Smooth muscle cell (in vitro differentiated cells): ENCODE results near the gene NXT2. TPM values are rescaled to one million over a fixed set of nuclear protein-coding genes. Genes with fewer than 3 reads are reported as not detected.

ENCODE experiments used
- DNase-seq: peaks from one replicate; lab custom pipeline; 2025; ENCODE audit not compliant: unreplicated experiment; lab: John Stamatoyannopoulos, UW
- H2AFZ ChIP-seq: fragments of 200-600 bp; sonication (generic); 2 replicates; pipeline ENCODE4 v1.6.0; 2016; ENCODE audit warnings: antibody characterized with exemption, low read depth, mild to moderate bottlenecking
- H3F3A ChIP-seq: fragments of 200-600 bp; sonication (generic); 2 replicates; pipeline ENCODE4 v1.6.0; 2017; ENCODE audit warnings: antibody characterized with exemption, low read depth
- H3K27ac ChIP-seq: fragments of 200-600 bp; sonication (generic); 2 replicates; pipeline ENCODE4 v1.5.1; 2016; ENCODE audit warnings: low read depth, mild to moderate bottlenecking
- H3K27me3 ChIP-seq: fragments of 200-600 bp; sonication (generic); 2 replicates; pipeline ENCODE4 v1.6.1; 2016; ENCODE audit warnings: low read depth, mild to moderate bottlenecking
- H3K36me3 ChIP-seq: fragments of 200-600 bp; sonication (generic); 2 replicates; pipeline ENCODE4 v1.5.1; 2016; ENCODE audit warnings: low read depth
- H3K4me1 ChIP-seq: fragments of 200-600 bp; sonication (generic); 2 replicates; pipeline ENCODE4 v1.5.1; 2016; ENCODE audit warnings: low read depth
- H3K4me2 ChIP-seq: fragments of 200-600 bp; sonication (generic); 2 replicates; pipeline ENCODE4 v1.6.0; 2016; ENCODE audit warnings: mild to moderate bottlenecking
- H3K4me3 ChIP-seq: fragments of 200-600 bp; sonication (generic); 2 replicates; pipeline ENCODE4 v1.5.1; 2016; ENCODE audit warnings: mild to moderate bottlenecking
- H3K79me2 ChIP-seq: fragments of 200-600 bp; sonication (generic); 2 replicates; pipeline ENCODE4 v1.6.0; 2016; ENCODE audit warnings: low read depth, mild to moderate bottlenecking
- H3K9ac ChIP-seq: fragments of 200-600 bp; sonication (generic); 2 replicates; pipeline ENCODE4 v1.6.0; 2016; ENCODE audit warnings: low read depth
- H3K9me3 ChIP-seq: fragments of 200-600 bp; sonication (generic); replicated peaks from 2 replicates; pipeline ENCODE4 v1.5.1; 2016; ENCODE audit warnings: low read depth
- H4K20me1 ChIP-seq: fragments of 200-600 bp; sonication (generic); 2 replicates; pipeline ENCODE4 v1.6.0; 2016; ENCODE audit warnings: low read depth
- WGBS: methylation state at CpG from one replicate; pipeline ENCODE4 v1.1.7; 2016; ENCODE audit warnings: low lambda C conversion rate; 5-methylcytosine and 5-hydroxymethylcytosine counted together
- polyA plus RNA-seq: library from polyadenylated mRNA; unstranded; fragments of >200 nt; fragmentation: Nextera tagmentation; extraction: Ambion mirVana; gene quantifications from 2 replicates; pipeline ENCODE4 v1.2.1, GENCODE V29; 2016
- total RNA-seq: library from RNA; depleted of rRNA; stranded (reverse); fragments of >200 nt; gene quantifications from 2 replicates; pipeline ENCODE4 v1.2.3, GENCODE V29; 2014
- TF ChIP-seq, protein P1 (sequence below): fragments of 200-600 bp; sonication (generic); IDR thresholded peaks from 2 replicates; pipeline ENCODE4 v1.5.1; 2017; ENCODE audit warnings: borderline replicate concordance, mild to moderate bottlenecking, antibody characterized with exemption; ENCODE audit not compliant: insufficient read depth, poor library complexity, severe bottlenecking

Gene NXT2
- total and polyA plus RNA-seq, 2 experiments from 2014 or later = 4.7 to 12.8 TPM

DNA sequence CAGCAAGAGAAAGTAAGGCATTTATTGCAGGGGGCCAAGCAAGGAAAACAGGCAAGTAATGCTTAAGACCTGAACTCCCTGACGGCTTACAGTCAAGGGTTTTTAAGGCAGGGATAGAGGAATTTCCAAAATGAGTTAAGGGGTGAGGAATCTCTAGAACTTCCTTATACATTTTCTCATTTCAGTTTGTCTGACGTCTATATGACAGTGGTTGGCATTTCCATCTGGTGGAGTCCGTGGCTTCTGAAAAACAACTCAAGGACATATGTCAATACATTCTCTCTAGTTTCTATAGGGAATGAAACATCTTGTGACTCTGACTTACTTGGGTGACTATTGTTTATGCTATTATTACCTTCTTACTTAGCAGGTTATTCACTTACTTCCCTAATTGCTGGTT lies 35.5 kb upstream of the NXT2 start:
- no peak overlapping the region for H3K9ac ChIP-seq
- no peak for DNase-seq
- H3K27me3 ChIP-seq = no peaks in the 10 kb centered on the region
- H3K79me2 ChIP-seq = no peaks in the 10 kb centered on the region
- H3F3A ChIP-seq = no peaks in the 10 kb centered on the region
- no peak overlapping the region for H3K4me2 ChIP-seq
- H3K36me3 ChIP-seq = no peaks in the 10 kb centered on the region
- no peaks in the 10 kb centered on the region for H4K20me1 ChIP-seq
- 66% methylated on average over 3 of the region's 3 CpGs for WGBS
- TF ChIP-seq, protein P1, sequence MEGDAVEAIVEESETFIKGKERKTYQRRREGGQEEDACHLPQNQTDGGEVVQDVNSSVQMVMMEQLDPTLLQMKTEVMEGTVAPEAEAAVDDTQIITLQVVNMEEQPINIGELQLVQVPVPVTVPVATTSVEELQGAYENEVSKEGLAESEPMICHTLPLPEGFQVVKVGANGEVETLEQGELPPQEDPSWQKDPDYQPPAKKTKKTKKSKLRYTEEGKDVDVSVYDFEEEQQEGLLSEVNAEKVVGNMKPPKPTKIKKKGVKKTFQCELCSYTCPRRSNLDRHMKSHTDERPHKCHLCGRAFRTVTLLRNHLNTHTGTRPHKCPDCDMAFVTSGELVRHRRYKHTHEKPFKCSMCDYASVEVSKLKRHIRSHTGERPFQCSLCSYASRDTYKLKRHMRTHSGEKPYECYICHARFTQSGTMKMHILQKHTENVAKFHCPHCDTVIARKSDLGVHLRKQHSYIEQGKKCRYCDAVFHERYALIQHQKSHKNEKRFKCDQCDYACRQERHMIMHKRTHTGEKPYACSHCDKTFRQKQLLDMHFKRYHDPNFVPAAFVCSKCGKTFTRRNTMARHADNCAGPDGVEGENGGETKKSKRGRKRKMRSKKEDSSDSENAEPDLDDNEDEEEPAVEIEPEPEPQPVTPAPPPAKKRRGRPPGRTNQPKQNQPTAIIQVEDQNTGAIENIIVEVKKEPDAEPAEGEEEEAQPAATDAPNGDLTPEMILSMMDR = no peak
- no peak overlapping the region for H3K4me3 ChIP-seq
- no peak overlapping the region for H2AFZ ChIP-seq
- H3K9me3 ChIP-seq = no peaks in the 10 kb centered on the region
- no peak overlapping the region for H3K27ac ChIP-seq
- no peaks in the 10 kb centered on the region for H3K4me1 ChIP-seq

DNA sequence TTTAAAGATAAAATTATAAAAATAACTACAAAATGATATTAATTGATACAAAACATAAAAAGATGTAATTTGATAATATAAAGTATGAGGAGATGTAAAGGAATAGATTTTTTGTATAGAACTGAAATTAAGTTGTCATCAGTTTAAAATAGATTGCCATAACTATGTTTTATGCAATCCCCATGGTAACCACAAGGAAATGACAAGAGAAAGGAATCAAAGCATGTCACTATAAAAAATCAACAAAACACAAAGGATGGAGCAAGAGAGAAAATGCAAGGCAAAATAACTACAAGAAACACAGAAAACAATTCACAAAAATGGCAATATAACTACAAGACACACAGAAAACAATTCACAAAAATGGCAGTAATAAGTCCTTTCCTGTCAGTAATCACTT lies 27.7 kb upstream of the NXT2 start:
- Histone ChIP-seq H3K9ac (no peak overlapping the region), H3F3A (no peaks in the 10 kb centered on the region), H3K4me1 (no peaks in the 10 kb centered on the region), H3K36me3 (no peaks in the 10 kb centered on the region), H3K9me3 (no peaks in the 10 kb centered on the region), H3K27ac (no peak overlapping the region), H3K4me2 (no peak overlapping the region), H3K4me3 (no peak overlapping the region), H4K20me1 (no peaks in the 10 kb centered on the region), H3K27me3 (peaks cover 6% of the 10 kb centered on the region), H2AFZ (no peak overlapping the region), H3K79me2 (no peaks in the 10 kb centered on the region)
- no peak for DNase-seq
- TF ChIP-seq, protein P1 = no peak

DNA sequence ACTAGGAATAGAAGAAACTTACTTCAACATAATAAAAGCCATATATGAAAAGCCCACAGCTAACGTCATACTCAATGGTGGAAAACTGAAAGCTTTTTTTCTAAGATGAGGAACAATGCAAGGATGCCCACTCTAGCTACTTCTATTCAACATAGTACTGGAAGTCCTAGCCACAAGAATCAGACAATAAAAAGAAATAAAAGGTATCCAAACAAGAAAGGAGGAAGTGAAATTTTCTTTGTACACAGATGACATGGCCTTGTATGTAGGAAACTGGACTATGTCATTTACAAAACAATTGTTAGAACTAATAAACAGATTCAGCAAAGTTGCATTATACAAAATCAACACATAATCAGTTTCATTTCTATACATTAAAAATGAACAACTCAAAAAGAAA lies 25.5 kb upstream of the NXT2 start:
- Histone ChIP-seq H3K9me3 (no peaks in the 10 kb centered on the region), H3K4me1 (no peaks in the 10 kb centered on the region), H3F3A (no peaks in the 10 kb centered on the region), H3K27ac (no peak overlapping the region), H3K4me3 (no peak overlapping the region), H3K27me3 (peaks cover 6% of the 10 kb centered on the region), H3K36me3 (no peaks in the 10 kb centered on the region), H4K20me1 (no peaks in the 10 kb centered on the region), H2AFZ (no peak overlapping the region), H3K79me2 (no peaks in the 10 kb centered on the region), H3K4me2 (no peak overlapping the region), H3K9ac (no peak overlapping the region)
- TF ChIP-seq, protein P1 = no peak
- 83% methylated on average over 1 of the region's 1 CpG for WGBS
- DNase-seq = no peak

DNA sequence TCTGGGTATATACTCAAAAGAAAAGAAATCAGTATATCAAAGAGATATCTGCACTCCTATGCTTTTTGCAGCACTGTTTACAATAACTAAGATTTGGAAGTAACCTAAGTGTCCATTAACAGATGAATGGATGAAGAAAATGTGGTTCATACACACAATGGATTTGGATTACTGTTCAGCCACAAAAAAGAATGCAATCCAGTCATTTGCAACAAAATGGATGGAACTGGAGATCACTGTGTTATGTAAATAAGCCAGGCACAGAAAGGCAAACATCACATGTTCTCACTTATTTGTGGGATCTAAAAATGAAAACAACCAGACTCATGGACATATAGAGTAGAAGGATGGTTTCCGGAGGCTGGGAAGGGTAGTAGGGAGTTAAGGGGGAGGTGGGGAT lies 17.6 kb upstream of the NXT2 start:
- Histone ChIP-seq H3K36me3 (no peaks in the 10 kb centered on the region), H3K4me1 (no peaks in the 10 kb centered on the region), H3K4me2 (no peak overlapping the region), H3K27me3 (no peaks in the 10 kb centered on the region), H3K9me3 (no peaks in the 10 kb centered on the region), H3K4me3 (no peak overlapping the region), H3K27ac (no peak overlapping the region), H3K9ac (no peak overlapping the region), H4K20me1 (no peaks in the 10 kb centered on the region), H3F3A (no peaks in the 10 kb centered on the region), H2AFZ (no peak overlapping the region), H3K79me2 (no peaks in the 10 kb centered on the region)
- TF ChIP-seq, protein P1 = no peak
- DNase-seq = no peak
- WGBS = 90% methylated on average over 1 of the region's 1 CpG
